Activated B cell treated with CpG ODN at 0.5 μM for 24 hours (primary cell): ENCODE results near the gene HMG20A. TPM values are rescaled to one million over a fixed set of nuclear protein-coding genes. Genes with fewer than 3 reads are reported as not detected.

ENCODE experiments used
- ATAC-seq: fragments of 200-7000 bp; cut with Tn5 transposase; one replicate; pipeline ENCODE4 v1.10.0; 2021; ENCODE audit warnings: low read depth, mild to moderate bottlenecking, moderate library complexity
- CTCF ChIA-PET: fragments of 350-600 bp; sonication (Branson Sonifier 250); formaldehyde crosslinking; loops from one replicate; lab custom pipeline; 2021; ENCODE audit warnings: antibody characterized with exemption; lab: Charles Lee
- POLR2A ChIA-PET: fragments of 350-600 bp; sonication (Branson Sonifier 250); formaldehyde crosslinking; loops from one replicate; lab custom pipeline; 2021; ENCODE audit warnings: antibody characterized with exemption; lab: Charles Lee
- DNase-seq: peaks from one replicate; pipeline ENCODE4 v3.0.0; 2022
- H3K27ac Mint-ChIP-seq: one replicate; pipeline ENCODE4 v1.8.0; 2020; ENCODE audit warnings: mixed read lengths
- H3K27me3 Mint-ChIP-seq: one replicate; pipeline ENCODE4 v1.8.0; 2021; ENCODE audit warnings: mixed read lengths
- H3K36me3 Mint-ChIP-seq: one replicate; pipeline ENCODE4 v1.8.0; 2021; ENCODE audit warnings: low read depth, mixed read lengths
- H3K4me1 Mint-ChIP-seq: one replicate; pipeline ENCODE4 v1.8.0; 2021; ENCODE audit warnings: mixed read lengths
- H3K4me3 Mint-ChIP-seq: one replicate; pipeline ENCODE4 v1.8.0; 2020; ENCODE audit warnings: mild to moderate bottlenecking, mixed read lengths
- H3K9me3 Mint-ChIP-seq: one replicate; pipeline ENCODE4 v1.8.0; 2020; ENCODE audit warnings: mixed read lengths
- intact Hi-C: fragments of 100-400 bp; cut with micrococcal nuclease; formaldehyde crosslinking; loops from one replicate; pipeline ENCODE4 v1.15.1; 2024
- total RNA-seq: library from RNA; stranded (reverse); gene quantifications from 2 replicates; pipeline ENCODE4 v1.2.3, GENCODE V29; 2022
- TF ChIP-seq, protein P1 (sequence below): fragments of 200-600 bp; IDR thresholded peaks from one replicate; pipeline ENCODE4 v1.8.0; 2022; ENCODE audit warnings: antibody characterized with exemption, mild to moderate bottlenecking

HMG20A gene
- total RNA-seq, 1 donor from 2014 or later = 53.9 TPM

- CTCF ChIA-PET = interaction anchor here (0.6 kb wide), 1 partner anchor 271 kb away, joined by 3 read pairs; no protein-coding TSS in a partner anchor
- no peak overlapping the region for H3K27ac Mint-ChIP-seq
- no peaks in the 10 kb centered on the region for H3K36me3 Mint-ChIP-seq
- no peak overlapping the region for H3K4me3 Mint-ChIP-seq
- DNase-seq (no peak), ATAC-seq (no peak)
- POLR2A ChIA-PET = no interaction called here
- intact Hi-C loops = no loop called here
- peaks cover 25% of the 10 kb centered on the region for H3K4me1 Mint-ChIP-seq
- H3K9me3 Mint-ChIP-seq = no peaks in the 10 kb centered on the region
- no peaks in the 10 kb centered on the region for H3K27me3 Mint-ChIP-seq
- TF ChIP-seq, protein P1, sequence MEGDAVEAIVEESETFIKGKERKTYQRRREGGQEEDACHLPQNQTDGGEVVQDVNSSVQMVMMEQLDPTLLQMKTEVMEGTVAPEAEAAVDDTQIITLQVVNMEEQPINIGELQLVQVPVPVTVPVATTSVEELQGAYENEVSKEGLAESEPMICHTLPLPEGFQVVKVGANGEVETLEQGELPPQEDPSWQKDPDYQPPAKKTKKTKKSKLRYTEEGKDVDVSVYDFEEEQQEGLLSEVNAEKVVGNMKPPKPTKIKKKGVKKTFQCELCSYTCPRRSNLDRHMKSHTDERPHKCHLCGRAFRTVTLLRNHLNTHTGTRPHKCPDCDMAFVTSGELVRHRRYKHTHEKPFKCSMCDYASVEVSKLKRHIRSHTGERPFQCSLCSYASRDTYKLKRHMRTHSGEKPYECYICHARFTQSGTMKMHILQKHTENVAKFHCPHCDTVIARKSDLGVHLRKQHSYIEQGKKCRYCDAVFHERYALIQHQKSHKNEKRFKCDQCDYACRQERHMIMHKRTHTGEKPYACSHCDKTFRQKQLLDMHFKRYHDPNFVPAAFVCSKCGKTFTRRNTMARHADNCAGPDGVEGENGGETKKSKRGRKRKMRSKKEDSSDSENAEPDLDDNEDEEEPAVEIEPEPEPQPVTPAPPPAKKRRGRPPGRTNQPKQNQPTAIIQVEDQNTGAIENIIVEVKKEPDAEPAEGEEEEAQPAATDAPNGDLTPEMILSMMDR = no peak
Measured at GRCh38 chr15:77457191-77457904, 36.7 kb downstream of the HMG20A start.

DNA sequence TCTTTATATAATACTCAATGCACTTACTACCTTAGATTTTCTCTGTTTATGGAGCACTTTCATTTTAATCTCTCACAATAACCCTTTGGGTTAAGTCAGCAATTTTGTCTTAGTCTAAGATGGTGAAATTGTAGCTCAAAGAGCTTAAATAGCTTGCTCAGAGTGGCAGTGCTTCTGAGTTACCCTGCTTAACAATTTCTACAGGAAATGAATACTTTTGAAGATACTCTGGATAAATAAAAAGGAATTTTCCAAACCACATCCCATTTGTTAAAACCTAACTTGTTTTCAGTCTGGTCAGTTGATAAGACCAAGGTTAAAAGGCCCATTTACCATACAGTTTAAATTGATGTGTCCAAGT lies 37.2 kb downstream of the HMG20A start:
- DNase-seq (no peak), ATAC-seq (no peak)
- H3K4me3 Mint-ChIP-seq = no peak overlapping the region
- ChIA-PET CTCF (no interaction called here), POLR2A (no interaction called here)
- no peaks in the 10 kb centered on the region for H3K36me3 Mint-ChIP-seq
- H3K9me3 Mint-ChIP-seq = no peaks in the 10 kb centered on the region
- peaks cover 25% of the 10 kb centered on the region for H3K4me1 Mint-ChIP-seq
- no peaks in the 10 kb centered on the region for H3K27me3 Mint-ChIP-seq
- intact Hi-C loops = no loop called here
- TF ChIP-seq, protein P1 = no peak
- H3K27ac Mint-ChIP-seq = no peak overlapping the region

GRCh38 chr15:77459031-77459430 lies 38.3 kb downstream of the HMG20A start:
- ChIA-PET CTCF (interaction anchor here (1.9 kb wide), 1 partner anchor 340 kb away, joined by 4 read pairs; no protein-coding TSS in a partner anchor), POLR2A (no interaction called here)
- peaks cover 25% of the 10 kb centered on the region for H3K4me1 Mint-ChIP-seq
- intact Hi-C loops = no loop called here
- ATAC-seq (no peak), DNase-seq (no peak)
- H3K36me3 Mint-ChIP-seq = no peaks in the 10 kb centered on the region
- no peaks in the 10 kb centered on the region for H3K9me3 Mint-ChIP-seq
- no peak overlapping the region for H3K4me3 Mint-ChIP-seq
- no peak overlapping the region for H3K27ac Mint-ChIP-seq
- H3K27me3 Mint-ChIP-seq = no peaks in the 10 kb centered on the region
- TF ChIP-seq, protein P1 = no peak

DNA sequence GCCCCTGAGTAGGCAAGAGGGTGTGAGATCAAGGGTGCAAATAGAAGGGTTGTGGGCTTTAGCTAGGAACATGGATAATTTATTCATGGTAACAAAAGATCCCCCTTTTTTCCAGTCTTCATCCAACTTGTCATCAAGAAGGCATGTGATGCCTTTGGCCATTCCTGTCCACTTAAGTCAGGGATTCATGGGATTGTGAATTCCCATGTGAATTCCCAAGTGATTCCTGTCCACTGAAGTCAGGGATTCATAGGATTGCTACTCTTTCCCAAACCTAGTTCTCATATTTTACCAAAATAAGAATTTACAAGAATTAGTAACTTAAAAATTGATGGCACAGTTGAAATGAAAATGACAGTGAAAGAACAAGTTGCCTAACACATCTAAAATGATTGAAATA lies 40.8 kb downstream of the HMG20A start:
- H3K4me3 Mint-ChIP-seq = no peak overlapping the region
- no peak overlapping the region for H3K27ac Mint-ChIP-seq
- peaks cover 10% of the 10 kb centered on the region for H3K36me3 Mint-ChIP-seq
- no peak for ATAC-seq
- DNase-seq = no peak
- ChIA-PET POLR2A (no interaction called here), CTCF (no interaction called here)
- intact Hi-C loops = no loop called here
- TF ChIP-seq, protein P1 = no peak
- H3K27me3 Mint-ChIP-seq = no peaks in the 10 kb centered on the region
- H3K9me3 Mint-ChIP-seq = no peaks in the 10 kb centered on the region
- H3K4me1 Mint-ChIP-seq = peaks cover 12% of the 10 kb centered on the region

- no peak overlapping the region for H3K27ac Mint-ChIP-seq
- H3K36me3 Mint-ChIP-seq = peaks cover 36% of the 10 kb centered on the region
Measured at GRCh38 chr15:77464129-77464865, 43.6 kb downstream of the HMG20A start.

More at GRCh38 chr15:77464129-77464865, 43.6 kb downstream of the HMG20A start:
- POLR2A ChIA-PET = no interaction called here
- H3K9me3 Mint-ChIP-seq = no peaks in the 10 kb centered on the region
- intact Hi-C loops = no loop called here
- DNase-seq (no peak), ATAC-seq (no peak)
- TF ChIP-seq, protein P1 = no peak
- CTCF ChIA-PET = no interaction called here
- no peaks in the 10 kb centered on the region for H3K27me3 Mint-ChIP-seq
- no peaks in the 10 kb centered on the region for H3K4me1 Mint-ChIP-seq
- H3K4me3 Mint-ChIP-seq = no peak overlapping the region
